NCI-H2196 treated with DMSO at 0.1 percent for 48 hours (cell line): Measurements from ENCODE around the gene MYO10.

Source experiments
- DNase-seq: peaks from one replicate; lab custom pipeline; 2025; ENCODE audit not compliant: unreplicated experiment; lab: John Stamatoyannopoulos, UW

Gene MYO10

DNA sequence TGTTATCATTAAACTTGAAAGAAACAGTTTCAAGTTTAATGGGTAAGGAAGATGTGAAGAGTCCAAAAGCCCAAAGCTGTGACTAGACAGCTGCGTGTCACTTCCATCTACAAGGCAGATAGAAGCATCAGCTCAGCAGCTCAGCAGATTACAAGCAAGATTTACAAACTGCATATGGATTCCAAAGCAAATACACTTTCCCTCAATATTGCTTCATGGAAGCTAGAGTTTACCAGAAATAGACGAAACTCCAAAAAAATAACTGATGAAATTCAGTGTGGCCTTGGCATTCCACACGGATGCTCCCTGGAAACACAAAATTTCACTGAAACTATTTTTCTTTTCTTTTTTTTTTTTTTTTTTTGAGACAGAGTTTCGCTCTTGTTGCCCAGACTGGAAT lies 17.9 kb downstream of the MYO10 start:
- no peak for DNase-seq

DNA sequence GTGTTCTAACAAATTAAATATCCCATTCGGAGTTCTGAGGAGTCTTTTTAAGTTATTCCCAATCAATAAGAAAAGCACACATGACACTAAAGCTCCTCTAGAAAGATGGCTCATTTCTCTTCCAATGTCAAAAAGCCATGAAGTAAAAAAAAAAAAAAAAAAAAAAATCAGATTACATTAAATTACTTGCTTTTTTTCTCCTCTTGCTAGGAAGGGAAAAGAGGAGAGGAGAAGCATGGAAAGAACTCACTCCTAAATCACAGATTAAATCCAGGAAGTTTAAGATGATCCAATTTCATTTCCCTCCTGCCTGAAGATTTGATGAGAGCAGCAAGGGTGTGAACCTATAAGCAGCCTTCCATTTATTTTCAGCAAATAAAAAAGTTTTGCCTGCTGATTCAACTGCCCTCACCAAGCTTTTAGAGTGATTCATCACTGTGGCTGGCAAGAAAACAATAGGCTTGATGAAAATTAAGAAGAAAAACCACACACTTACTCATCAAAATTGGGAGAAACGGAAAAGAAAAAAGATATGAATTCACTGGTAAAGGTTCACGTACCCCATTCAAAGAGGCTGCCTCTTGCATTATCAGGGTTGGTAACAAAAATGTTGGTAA lies 19.7 kb downstream of the MYO10 start:
- no peak for DNase-seq

DNA sequence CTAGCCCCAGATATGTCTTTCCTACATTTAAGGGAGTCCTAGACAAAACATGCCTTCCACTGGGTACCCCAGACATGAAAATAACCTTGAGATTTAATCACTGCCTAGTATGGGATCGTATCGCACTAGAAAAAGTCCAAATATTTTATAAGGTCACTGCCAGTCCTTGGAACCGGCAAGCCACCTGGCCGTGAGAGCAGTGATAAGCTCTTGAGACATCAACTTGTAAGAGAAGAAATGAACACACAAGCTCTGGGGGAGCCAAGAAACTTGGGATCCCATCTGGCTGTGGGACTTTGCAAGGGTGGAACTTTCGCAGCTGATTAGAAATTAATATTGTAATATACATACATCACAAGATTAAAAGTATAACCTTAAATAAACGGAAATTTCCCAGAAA lies 21.5 kb downstream of the MYO10 start:
- no peak for DNase-seq

DNA sequence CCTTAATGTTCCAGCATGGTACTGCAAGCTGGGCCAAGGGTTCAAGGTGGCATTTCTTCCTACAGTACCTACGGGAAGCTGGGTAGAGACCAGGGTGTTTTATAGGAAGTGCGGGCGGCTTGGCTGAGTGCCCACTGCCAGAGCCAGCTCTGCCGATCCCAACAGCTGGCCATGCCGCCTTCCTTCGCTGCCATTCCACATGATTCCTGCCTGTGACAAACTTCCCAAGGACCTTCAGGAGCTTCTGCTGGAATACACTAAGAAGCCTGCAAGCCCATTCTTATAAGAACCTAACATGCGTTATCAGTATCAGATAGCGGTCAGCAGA lies 22.0 kb downstream of the MYO10 start:
- DNase-seq: no peak

DNA sequence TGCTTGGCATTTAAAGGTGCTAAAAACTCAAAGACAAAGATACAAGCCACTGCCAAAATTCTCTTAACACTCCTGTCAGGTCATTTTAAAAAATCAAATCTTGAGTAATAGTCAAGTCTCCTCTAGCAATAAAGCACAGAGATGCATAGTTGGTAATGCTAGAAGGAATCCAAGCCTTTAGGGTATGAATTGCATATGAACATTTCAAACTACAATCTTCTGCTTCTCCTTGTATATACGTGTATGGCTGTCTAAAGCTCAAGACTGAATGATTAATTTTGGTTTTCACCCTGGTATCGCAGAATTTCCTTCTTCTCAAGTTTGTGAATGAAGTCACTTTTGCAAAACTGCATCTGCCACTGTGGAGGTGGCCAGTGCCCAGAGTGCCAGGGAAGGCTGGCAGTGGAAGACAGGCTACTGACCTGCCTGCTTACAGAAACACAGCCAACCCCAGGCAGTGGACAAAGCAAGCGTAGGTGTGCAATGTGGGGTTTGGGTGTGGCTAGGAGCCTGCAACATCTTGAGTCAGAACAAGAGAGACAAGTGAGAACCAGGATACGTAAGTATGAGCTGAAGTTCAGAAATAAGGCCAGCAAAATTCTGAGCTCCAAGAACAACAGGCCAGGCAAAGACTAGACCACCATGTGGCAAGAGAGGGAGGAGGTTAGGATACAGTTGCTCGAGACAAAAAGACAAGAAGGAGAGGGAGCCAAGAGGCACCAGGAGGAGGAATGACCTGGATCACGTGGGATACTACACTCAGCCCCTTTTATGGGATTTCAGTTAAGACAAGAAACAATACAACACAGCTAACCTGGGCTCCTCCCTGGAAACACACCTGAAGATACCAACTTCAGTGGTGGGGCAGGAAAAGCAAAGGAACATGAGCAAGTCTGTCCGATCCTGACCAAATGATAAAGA lies 22.6 kb downstream of the MYO10 start:
- DNase-seq: no peak

DNA sequence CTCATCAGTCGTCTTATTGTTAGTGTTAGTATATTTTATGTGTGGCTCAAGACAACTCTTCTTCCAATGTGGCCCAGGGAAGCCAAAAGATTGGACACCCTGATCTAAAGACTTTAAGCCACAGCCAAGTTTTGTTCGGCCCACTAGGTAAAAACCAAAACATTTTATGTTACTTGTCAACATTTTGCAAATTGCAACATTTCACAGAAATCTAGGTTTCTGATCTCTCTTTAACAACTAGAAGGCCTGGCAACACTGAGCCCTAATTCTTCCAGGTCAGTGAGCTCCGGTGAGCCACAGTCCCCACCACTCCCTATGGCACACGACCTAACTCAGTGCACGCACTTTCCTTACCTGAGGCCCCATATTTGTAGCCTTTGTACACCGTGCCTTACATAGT lies 24.0 kb downstream of the MYO10 start:
- no peak for DNase-seq

- no peak for DNase-seq
These were observed 26.6 kb downstream of the MYO10 start for GRCh38 chr5:16909464-16909863.

- no peak for DNase-seq
These were observed 28.8 kb downstream of the MYO10 start for GRCh38 chr5:16907270-16907669.

- DNase-seq: no peak
These were observed 29.8 kb downstream of the MYO10 start for GRCh38 chr5:16906255-16906654.

GRCh38 chr5:16903480-16904300 lies 32.4 kb downstream of the MYO10 start:
- no peak for DNase-seq

GRCh38 chr5:16902846-16903245 lies 33.2 kb downstream of the MYO10 start:
- no peak for DNase-seq

- no peak for DNase-seq
These were observed 35.0 kb downstream of the MYO10 start for GRCh38 chr5:16901021-16901644.

- DNase-seq: no peak
These were observed 36.9 kb downstream of the MYO10 start for GRCh38 chr5:16899171-16899570.

DNA sequence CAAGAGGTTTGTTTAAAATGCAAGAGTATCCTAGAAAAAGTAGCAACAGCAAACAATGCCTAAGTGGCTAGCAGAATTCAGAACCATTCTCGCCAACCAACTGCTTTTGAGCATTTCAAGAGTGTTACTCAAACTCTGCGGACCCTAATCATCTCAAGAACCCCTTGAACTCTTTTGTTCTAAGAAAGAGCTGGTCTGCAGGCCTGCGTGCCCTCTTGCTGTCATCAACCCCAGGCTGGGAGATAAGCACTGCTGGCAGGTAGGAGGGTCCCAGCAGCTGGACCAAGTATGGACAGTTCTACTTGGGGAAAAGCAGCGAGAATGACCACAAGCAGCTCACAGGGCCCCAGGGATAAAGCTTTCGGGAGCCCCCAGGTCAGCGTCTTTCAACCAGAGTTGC lies 38.3 kb downstream of the MYO10 start:
- DNase-seq: no peak

DNA sequence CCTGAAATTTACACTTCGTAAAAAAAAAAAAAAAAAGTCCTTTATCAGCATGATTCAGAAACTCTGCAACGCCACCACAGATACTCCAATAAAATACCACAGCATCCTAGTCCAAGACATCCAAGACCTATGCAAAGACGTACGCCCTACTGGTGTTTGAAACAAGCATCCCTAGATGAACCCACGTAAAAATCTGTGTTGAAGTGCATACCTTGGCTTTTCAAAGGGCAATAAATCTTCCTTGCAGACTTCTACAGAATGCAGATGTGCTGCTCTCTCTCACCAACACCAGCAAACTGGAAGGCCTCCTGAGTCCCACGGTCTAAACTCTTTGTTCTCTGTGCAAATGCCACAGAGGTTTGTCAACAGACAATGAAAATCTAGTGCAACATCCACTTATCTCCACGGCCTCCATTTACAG lies 38.8 kb downstream of the MYO10 start:
- DNase-seq: no peak

DNA sequence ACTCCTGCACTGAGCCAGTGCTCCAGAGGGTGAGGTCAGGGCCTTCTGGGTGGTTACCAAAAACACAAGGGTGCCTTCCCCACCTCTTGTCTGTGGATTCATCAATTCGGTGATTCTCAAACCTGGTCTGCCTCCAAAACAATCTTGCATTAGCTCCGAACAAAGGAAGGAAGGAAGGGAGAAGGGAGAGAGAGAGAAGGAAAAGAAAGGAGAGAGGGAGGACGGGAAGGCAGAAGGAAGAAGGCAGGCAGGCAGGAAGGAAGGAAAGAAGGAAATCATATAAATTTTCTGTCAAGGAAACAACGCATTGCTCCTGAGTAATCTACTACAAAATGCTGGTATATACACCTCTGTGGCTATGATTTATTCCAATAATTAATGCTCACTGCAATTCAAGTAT lies 39.3 kb downstream of the MYO10 start:
- DNase-seq: no peak

- no peak for DNase-seq
These were observed 41.6 kb downstream of the MYO10 start for GRCh38 chr5:16894236-16895057.

DNA sequence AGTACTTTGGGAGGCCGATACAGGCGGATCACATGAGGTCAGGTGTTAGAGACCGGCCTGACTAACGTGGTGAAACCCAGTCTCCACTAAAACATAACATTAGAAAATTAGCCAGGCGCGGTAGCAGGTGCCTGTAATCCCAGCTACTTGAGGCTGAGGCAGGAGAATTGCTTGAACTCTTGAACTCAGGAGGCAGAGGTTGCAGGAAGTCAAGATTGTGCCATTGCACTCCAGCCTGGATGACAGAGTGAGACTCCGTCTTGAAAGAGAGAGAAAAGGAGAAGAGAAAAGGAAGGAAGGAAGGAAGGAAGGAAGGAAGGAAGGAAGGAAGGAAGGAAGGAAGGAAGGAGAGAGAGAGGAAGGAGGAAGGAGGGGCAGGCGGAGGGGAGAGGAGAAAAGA lies 45.1 kb downstream of the MYO10 start:
- no peak for DNase-seq

DNA sequence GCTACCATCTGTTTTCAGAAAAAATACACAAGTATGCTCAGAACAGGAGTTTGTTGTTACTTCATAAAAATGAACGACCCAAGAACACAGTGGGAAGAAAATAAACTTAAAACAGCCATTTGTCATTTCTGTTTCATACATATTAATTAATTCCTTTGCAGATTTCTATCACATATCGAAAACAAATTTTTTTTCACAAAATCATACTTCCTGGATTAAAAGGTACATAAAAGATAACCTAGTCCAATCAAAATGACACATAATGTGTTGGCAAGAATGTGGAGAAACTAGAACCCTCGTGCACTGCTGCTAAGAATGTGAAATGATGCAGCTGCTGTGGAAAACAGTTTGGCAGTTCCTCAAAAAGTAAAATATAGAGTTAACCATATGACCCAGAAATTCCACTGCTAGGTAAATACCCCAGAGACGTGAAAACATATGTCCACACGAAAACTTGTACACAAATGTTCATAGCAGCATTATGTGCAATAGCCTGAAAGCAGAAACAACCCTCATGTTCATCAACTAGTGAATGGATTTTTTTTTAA lies 46.0 kb downstream of the MYO10 start:
- no peak for DNase-seq
